H1 (cell line): ENCODE results near the gene NMRK1. TPM values are rescaled to one million over a fixed set of nuclear protein-coding genes. Genes with fewer than 3 reads are reported as not detected.

Source experiments
- EP300 ChIP-seq, 2 experiments: IDR thresholded peaks; 1 replicate in 1 of 2; 2 replicates in 1 of 2; pipeline ENCODE4 v1.6.1; 2011 to 2012; ENCODE audit warnings: low read depth in 2 of 2, low read length in 2 of 2, mild to moderate bottlenecking in 2 of 2, borderline replicate concordance in 1 of 2, inconsistent platforms in 1 of 2, moderate library complexity in 1 of 2
- POLR2A ChIP-seq, 2 experiments: IDR thresholded peaks; 1 replicate in 1 of 2; 2 replicates in 1 of 2; pipeline ENCODE4 v1.6.1; 2011; ENCODE audit warnings: low read depth in 2 of 2, low read length in 2 of 2, mild to moderate bottlenecking in 2 of 2; ENCODE audit errors: control extremely low read depth in 1 of 2
- ZNF274 ChIP-seq: IDR thresholded peaks from 2 replicates; pipeline ENCODE4 v1.7.0; 2012; ENCODE audit warnings: low read length, borderline replicate concordance; ENCODE audit errors: extremely low read depth
- polyA plus RNA-seq, 7 experiments: library from polyadenylated mRNA; depleted of rRNA in 3 of 7; stranded (reverse) in 5 of 7; unstranded in 2 of 7; fragments of >200 nt in 5 of 7; fragments of 200-250 nt in 2 of 7; gene quantifications; 1 replicate in 5 of 7; 2 replicates in 1 of 7; 4 replicates in 1 of 7; pipeline versions ENCODE4 v1.2.1 to v1.2.3, GENCODE V29; 2011 to 2013; ENCODE audit warnings: missing spikeins in 2 of 7, mixed read lengths in 2 of 7
- total RNA-seq: library from RNA; stranded (reverse); fragmentation: NEBNext Ultra II Directional; extraction: Animal tissue kit (Norgen Biotek cat#: 25700); gene quantifications from 2 replicates; pipeline ENCODE4 v1.2.1, GENCODE V29; 2021
- TF ChIP-seq, protein P1 (sequence below): fragments of 300-600 bp; sonication (generic); IDR thresholded peaks from 2 replicates; pipeline ENCODE4 v1.7.1; 2012; ENCODE audit warnings: low read length, moderate library complexity, mild to moderate bottlenecking, inconsistent platforms; ENCODE audit not compliant: insufficient replicate concordance
- TF ChIP-seq, protein P2 (sequence below): IDR thresholded peaks from 2 replicates; pipeline ENCODE4 v1.6.1; 2012; ENCODE audit warnings: inconsistent platforms
- TF ChIP-seq, protein P3 (sequence below), 3 experiments: IDR thresholded peaks; 1 replicate in 2 of 3; 2 replicates in 1 of 3; pipeline versions ENCODE4 v1.5.1 to v1.6.1; 2011; ENCODE audit warnings: low read length in 3 of 3, mild to moderate bottlenecking in 3 of 3, inconsistent platforms in 2 of 3, low read depth in 1 of 3, moderate library complexity in 1 of 3; ENCODE audit not compliant: insufficient read depth in 1 of 3; ENCODE audit errors: control extremely low read depth in 1 of 3

The NMRK1 gene
- total and polyA plus RNA-seq, 2 of the 8 experiments (the other 6 are each of a cell fraction or from before 2014, with no cell fraction given): 5.8 to 8.1 TPM

DNA sequence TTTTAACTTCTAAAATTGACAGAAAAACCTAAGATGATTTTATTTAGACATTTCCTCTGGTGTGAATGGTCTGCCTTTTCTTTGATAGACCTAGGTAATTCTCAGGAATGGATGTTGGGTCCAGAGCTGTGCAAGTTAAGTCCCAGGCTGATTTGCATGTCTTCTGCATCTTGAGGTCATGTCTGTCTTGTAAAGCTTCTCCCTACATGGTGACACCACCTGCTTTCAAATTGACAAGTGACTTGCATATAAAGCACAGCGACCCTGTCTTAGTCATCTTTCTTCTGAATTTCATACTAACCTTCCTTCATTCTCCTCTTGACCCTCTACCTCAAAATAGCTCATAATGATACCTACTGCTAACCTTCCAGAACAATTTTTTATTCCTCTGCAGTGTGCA is 29.6 kb upstream of the NMRK1 start (continued):
- TF ChIP-seq, protein P1, sequence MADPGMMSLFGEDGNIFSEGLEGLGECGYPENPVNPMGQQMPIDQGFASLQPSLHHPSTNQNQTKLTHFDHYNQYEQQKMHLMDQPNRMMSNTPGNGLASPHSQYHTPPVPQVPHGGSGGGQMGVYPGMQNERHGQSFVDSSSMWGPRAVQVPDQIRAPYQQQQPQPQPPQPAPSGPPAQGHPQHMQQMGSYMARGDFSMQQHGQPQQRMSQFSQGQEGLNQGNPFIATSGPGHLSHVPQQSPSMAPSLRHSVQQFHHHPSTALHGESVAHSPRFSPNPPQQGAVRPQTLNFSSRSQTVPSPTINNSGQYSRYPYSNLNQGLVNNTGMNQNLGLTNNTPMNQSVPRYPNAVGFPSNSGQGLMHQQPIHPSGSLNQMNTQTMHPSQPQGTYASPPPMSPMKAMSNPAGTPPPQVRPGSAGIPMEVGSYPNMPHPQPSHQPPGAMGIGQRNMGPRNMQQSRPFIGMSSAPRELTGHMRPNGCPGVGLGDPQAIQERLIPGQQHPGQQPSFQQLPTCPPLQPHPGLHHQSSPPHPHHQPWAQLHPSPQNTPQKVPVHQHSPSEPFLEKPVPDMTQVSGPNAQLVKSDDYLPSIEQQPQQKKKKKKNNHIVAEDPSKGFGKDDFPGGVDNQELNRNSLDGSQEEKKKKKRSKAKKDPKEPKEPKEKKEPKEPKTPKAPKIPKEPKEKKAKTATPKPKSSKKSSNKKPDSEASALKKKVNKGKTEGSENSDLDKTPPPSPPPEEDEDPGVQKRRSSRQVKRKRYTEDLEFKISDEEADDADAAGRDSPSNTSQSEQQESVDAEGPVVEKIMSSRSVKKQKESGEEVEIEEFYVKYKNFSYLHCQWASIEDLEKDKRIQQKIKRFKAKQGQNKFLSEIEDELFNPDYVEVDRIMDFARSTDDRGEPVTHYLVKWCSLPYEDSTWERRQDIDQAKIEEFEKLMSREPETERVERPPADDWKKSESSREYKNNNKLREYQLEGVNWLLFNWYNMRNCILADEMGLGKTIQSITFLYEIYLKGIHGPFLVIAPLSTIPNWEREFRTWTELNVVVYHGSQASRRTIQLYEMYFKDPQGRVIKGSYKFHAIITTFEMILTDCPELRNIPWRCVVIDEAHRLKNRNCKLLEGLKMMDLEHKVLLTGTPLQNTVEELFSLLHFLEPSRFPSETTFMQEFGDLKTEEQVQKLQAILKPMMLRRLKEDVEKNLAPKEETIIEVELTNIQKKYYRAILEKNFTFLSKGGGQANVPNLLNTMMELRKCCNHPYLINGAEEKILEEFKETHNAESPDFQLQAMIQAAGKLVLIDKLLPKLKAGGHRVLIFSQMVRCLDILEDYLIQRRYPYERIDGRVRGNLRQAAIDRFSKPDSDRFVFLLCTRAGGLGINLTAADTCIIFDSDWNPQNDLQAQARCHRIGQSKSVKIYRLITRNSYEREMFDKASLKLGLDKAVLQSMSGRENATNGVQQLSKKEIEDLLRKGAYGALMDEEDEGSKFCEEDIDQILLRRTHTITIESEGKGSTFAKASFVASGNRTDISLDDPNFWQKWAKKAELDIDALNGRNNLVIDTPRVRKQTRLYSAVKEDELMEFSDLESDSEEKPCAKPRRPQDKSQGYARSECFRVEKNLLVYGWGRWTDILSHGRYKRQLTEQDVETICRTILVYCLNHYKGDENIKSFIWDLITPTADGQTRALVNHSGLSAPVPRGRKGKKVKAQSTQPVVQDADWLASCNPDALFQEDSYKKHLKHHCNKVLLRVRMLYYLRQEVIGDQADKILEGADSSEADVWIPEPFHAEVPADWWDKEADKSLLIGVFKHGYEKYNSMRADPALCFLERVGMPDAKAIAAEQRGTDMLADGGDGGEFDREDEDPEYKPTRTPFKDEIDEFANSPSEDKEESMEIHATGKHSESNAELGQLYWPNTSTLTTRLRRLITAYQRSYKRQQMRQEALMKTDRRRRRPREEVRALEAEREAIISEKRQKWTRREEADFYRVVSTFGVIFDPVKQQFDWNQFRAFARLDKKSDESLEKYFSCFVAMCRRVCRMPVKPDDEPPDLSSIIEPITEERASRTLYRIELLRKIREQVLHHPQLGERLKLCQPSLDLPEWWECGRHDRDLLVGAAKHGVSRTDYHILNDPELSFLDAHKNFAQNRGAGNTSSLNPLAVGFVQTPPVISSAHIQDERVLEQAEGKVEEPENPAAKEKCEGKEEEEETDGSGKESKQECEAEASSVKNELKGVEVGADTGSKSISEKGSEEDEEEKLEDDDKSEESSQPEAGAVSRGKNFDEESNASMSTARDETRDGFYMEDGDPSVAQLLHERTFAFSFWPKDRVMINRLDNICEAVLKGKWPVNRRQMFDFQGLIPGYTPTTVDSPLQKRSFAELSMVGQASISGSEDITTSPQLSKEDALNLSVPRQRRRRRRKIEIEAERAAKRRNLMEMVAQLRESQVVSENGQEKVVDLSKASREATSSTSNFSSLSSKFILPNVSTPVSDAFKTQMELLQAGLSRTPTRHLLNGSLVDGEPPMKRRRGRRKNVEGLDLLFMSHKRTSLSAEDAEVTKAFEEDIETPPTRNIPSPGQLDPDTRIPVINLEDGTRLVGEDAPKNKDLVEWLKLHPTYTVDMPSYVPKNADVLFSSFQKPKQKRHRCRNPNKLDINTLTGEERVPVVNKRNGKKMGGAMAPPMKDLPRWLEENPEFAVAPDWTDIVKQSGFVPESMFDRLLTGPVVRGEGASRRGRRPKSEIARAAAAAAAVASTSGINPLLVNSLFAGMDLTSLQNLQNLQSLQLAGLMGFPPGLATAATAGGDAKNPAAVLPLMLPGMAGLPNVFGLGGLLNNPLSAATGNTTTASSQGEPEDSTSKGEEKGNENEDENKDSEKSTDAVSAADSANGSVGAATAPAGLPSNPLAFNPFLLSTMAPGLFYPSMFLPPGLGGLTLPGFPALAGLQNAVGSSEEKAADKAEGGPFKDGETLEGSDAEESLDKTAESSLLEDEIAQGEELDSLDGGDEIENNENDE: no peak
- TF ChIP-seq ZNF274: no peak
- no peak for TF ChIP-seq EP300 (IDR thresholded peaks at IDR 0.05; ENCODE audit: borderline replicate concordance in 1 of 2, low read depth in 2 of 2, low read length in 2 of 2)
- TF ChIP-seq, protein P2, sequence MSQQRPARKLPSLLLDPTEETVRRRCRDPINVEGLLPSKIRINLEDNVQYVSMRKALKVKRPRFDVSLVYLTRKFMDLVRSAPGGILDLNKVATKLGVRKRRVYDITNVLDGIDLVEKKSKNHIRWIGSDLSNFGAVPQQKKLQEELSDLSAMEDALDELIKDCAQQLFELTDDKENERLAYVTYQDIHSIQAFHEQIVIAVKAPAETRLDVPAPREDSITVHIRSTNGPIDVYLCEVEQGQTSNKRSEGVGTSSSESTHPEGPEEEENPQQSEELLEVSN: no peak
- no peak for TF ChIP-seq POLR2A (IDR thresholded peaks at IDR 0.05; ENCODE audit: control extremely low read depth in 1 of 2, low read depth in 2 of 2, low read length in 2 of 2)
- TF ChIP-seq, protein P3, sequence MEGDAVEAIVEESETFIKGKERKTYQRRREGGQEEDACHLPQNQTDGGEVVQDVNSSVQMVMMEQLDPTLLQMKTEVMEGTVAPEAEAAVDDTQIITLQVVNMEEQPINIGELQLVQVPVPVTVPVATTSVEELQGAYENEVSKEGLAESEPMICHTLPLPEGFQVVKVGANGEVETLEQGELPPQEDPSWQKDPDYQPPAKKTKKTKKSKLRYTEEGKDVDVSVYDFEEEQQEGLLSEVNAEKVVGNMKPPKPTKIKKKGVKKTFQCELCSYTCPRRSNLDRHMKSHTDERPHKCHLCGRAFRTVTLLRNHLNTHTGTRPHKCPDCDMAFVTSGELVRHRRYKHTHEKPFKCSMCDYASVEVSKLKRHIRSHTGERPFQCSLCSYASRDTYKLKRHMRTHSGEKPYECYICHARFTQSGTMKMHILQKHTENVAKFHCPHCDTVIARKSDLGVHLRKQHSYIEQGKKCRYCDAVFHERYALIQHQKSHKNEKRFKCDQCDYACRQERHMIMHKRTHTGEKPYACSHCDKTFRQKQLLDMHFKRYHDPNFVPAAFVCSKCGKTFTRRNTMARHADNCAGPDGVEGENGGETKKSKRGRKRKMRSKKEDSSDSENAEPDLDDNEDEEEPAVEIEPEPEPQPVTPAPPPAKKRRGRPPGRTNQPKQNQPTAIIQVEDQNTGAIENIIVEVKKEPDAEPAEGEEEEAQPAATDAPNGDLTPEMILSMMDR (IDR thresholded peaks at IDR 0.05; ENCODE audit: control extremely low read depth in 1 of 3, insufficient read depth in 1 of 3, low read depth in 1 of 3, low read length in 3 of 3): no peak
